Neural cell (in vitro differentiated cells): ENCODE measurements around the gene TENT4A. TPM values are rescaled to one million over a fixed set of nuclear protein-coding genes. Genes with fewer than 3 reads are reported as not detected.
A peak's percentile ranks its signal among the peaks of the same experiment; 100 is the strongest.

Experiments used
- H2AFZ ChIP-seq: fragments of 200-600, 300-800 bp; sonication (generic), shearing (Covaris generic); 2 replicates; pipeline ENCODE4 v1.6.0; 2014; ENCODE audit warnings: low read depth, mild to moderate bottlenecking, antibody characterized with exemption, low read length, moderate library complexity
- H3F3A ChIP-seq: fragments of 200-600 bp; shearing (Covaris generic); 2 replicates; pipeline ENCODE4 v1.6.1; 2016; ENCODE audit warnings: mild to moderate bottlenecking, moderate library complexity, mixed read lengths, antibody characterized with exemption, low read length; ENCODE audit not compliant: insufficient read depth, poor library complexity, severe bottlenecking
- H3K27ac ChIP-seq: fragments of 200-600, 300-800 bp; sonication (generic), shearing (Covaris generic); 2 replicates; pipeline ENCODE4 v1.5.1; 2014; ENCODE audit warnings: mild to moderate bottlenecking, low read length, moderate library complexity
- H3K27me3 ChIP-seq: fragments of 300-800, 200-600 bp; sonication (generic), shearing (Covaris generic); 2 replicates; pipeline ENCODE4 v1.6.0; 2014; ENCODE audit warnings: mild to moderate bottlenecking, low read depth, low read length, moderate library complexity; ENCODE audit not compliant: insufficient read depth
- H3K36me3 ChIP-seq: fragments of 300-800, 200-600 bp; sonication (generic), shearing (Covaris generic); 2 replicates; pipeline ENCODE4 v1.5.1; 2014; ENCODE audit warnings: mild to moderate bottlenecking, antibody characterized with exemption, low read length, moderate library complexity; ENCODE audit not compliant: insufficient read depth
- H3K4me2 ChIP-seq: fragments of 300-800, 200-600 bp; sonication (generic), shearing (Covaris generic); 2 replicates; pipeline ENCODE4 v1.6.0; 2014; ENCODE audit warnings: mild to moderate bottlenecking, low read length
- H3K4me3 ChIP-seq: fragments of 300-800, 200-600 bp; sonication (generic), shearing (Covaris generic); 2 replicates; pipeline ENCODE4 v1.5.1; 2014; ENCODE audit warnings: mild to moderate bottlenecking, low read length, moderate library complexity
- H3K79me2 ChIP-seq: fragments of 200-600 bp; shearing (Covaris generic); replicated peaks from 2 replicates; pipeline ENCODE4 v1.6.0; 2014; ENCODE audit warnings: mild to moderate bottlenecking, low read length, moderate library complexity; ENCODE audit not compliant: insufficient read depth
- H3K9ac ChIP-seq: fragments of 300-800, 200-600 bp; sonication (generic), shearing (Covaris generic); 2 replicates; pipeline ENCODE4 v1.6.1; 2016; ENCODE audit warnings: mild to moderate bottlenecking, low read length, mixed read lengths
- H3K9me2 ChIP-seq: fragments of 200-600 bp; shearing (Covaris generic); 2 replicates; pipeline ENCODE4 v1.6.1; 2016; ENCODE audit warnings: mild to moderate bottlenecking, low read length, mixed read lengths; ENCODE audit not compliant: insufficient read depth
- H3K9me3 ChIP-seq: fragments of 200-600, 300-800 bp; sonication (generic), shearing (Covaris generic); 2 replicates; pipeline ENCODE4 v1.6.1; 2016; ENCODE audit warnings: mild to moderate bottlenecking, mixed run types, low read length, moderate library complexity, mixed read lengths
- H4K20me1 ChIP-seq: fragments of 200-600 bp; shearing (Covaris generic); 2 replicates; pipeline ENCODE4 v1.6.1; 2016; ENCODE audit warnings: mild to moderate bottlenecking, mixed run types; ENCODE audit not compliant: insufficient read depth
- EP300 ChIP-seq: fragments of 450-650 bp; conservative IDR thresholded peaks from 2 replicates; pipeline ENCODE4 v1.6.1; 2014; ENCODE audit warnings: antibody characterized with exemption, mild to moderate bottlenecking, moderate library complexity; ENCODE audit not compliant: poor library complexity, severe bottlenecking
- EZH2 ChIP-seq: fragments of 200-600, 300-800 bp; shearing (Covaris generic), sonication (generic); IDR thresholded peaks from 2 replicates; pipeline ENCODE4 v1.6.1; 2014; ENCODE audit warnings: antibody characterized with exemption, low read length, borderline replicate concordance, mild to moderate bottlenecking; ENCODE audit not compliant: insufficient read depth, poor library complexity, severe bottlenecking
- MXI1 ChIP-seq: fragments of 450-650 bp; conservative IDR thresholded peaks from 2 replicates; pipeline ENCODE4 v1.6.1; 2014; ENCODE audit warnings: antibody characterized with exemption, mild to moderate bottlenecking; ENCODE audit not compliant: poor library complexity, severe bottlenecking
- POLR2AphosphoS5 ChIP-seq: IDR thresholded peaks from 2 replicates; pipeline ENCODE4 v1.6.1; 2012
- RAD21 ChIP-seq: fragments of 450-650 bp; conservative IDR thresholded peaks from 2 replicates; pipeline ENCODE4 v1.6.1; 2014; ENCODE audit warnings: antibody characterized with exemption, mild to moderate bottlenecking, moderate library complexity
- SMC3 ChIP-seq: fragments of 450-650 bp; conservative IDR thresholded peaks from 2 replicates; pipeline ENCODE4 v1.6.1; 2014; ENCODE audit warnings: antibody characterized with exemption, mild to moderate bottlenecking, moderate library complexity; ENCODE audit not compliant: poor library complexity
- TAF1 ChIP-seq: IDR thresholded peaks from 2 replicates; pipeline ENCODE4 v1.6.1; 2012; ENCODE audit warnings: low read depth
- polyA plus RNA-seq: library from polyadenylated mRNA; depleted of rRNA; stranded (reverse); fragments of >200 nt; gene quantifications from 2 replicates; pipeline ENCODE4 v1.2.3, GENCODE V29; 2014
- TF ChIP-seq, protein P1 (sequence below): fragments of 450-650 bp; IDR thresholded peaks from 2 replicates; pipeline ENCODE4 v1.5.1; 2014; ENCODE audit warnings: antibody characterized with exemption, mild to moderate bottlenecking, moderate library complexity; ENCODE audit not compliant: poor library complexity, severe bottlenecking
- TF ChIP-seq, protein P2 (sequence below): IDR thresholded peaks from 2 replicates; pipeline ENCODE4 v1.6.1; 2012; ENCODE audit warnings: borderline replicate concordance

The TENT4A gene
- polyA plus RNA-seq, 1 donor from 2014 or later = 12.1 TPM

DNA sequence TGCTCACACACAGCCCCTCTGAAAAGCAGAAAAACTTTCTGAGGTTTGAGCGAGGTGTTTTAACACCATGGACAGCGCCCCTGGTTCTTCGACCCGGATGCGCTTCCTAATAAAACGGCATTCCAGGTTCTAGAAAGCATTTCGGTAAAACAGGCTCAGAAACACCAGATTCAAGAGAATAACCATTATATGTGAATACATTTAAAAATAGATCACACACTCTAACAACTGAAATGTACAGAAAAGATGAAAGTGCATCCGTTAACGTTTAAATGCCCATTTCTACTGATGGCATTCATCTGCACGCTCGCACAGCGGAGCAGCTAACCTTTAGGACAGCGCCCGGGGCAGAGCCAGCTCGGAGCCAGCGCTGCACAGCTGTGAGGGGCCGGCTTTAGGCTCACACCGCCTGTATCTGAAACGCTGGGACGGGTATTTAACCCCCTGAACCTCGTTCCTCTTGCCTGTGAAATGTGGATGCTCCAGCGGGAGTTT lies 26.3 kb upstream of the TENT4A start:
- no peaks in the 10 kb centered on the region for H3K9me2 ChIP-seq
- H3F3A ChIP-seq = no peaks in the 10 kb centered on the region
- peak overlapping the region; percentile 18 for H3K4me2 ChIP-seq
- H4K20me1 ChIP-seq = no peaks in the 10 kb centered on the region
- H3K27ac ChIP-seq = no peak overlapping the region
- H3K27me3 ChIP-seq = peaks cover 35% of the 10 kb centered on the region
- TF ChIP-seq SMC3 = no peak
- TF ChIP-seq, protein P1, sequence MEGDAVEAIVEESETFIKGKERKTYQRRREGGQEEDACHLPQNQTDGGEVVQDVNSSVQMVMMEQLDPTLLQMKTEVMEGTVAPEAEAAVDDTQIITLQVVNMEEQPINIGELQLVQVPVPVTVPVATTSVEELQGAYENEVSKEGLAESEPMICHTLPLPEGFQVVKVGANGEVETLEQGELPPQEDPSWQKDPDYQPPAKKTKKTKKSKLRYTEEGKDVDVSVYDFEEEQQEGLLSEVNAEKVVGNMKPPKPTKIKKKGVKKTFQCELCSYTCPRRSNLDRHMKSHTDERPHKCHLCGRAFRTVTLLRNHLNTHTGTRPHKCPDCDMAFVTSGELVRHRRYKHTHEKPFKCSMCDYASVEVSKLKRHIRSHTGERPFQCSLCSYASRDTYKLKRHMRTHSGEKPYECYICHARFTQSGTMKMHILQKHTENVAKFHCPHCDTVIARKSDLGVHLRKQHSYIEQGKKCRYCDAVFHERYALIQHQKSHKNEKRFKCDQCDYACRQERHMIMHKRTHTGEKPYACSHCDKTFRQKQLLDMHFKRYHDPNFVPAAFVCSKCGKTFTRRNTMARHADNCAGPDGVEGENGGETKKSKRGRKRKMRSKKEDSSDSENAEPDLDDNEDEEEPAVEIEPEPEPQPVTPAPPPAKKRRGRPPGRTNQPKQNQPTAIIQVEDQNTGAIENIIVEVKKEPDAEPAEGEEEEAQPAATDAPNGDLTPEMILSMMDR = no peak
- TF ChIP-seq, protein P2, sequence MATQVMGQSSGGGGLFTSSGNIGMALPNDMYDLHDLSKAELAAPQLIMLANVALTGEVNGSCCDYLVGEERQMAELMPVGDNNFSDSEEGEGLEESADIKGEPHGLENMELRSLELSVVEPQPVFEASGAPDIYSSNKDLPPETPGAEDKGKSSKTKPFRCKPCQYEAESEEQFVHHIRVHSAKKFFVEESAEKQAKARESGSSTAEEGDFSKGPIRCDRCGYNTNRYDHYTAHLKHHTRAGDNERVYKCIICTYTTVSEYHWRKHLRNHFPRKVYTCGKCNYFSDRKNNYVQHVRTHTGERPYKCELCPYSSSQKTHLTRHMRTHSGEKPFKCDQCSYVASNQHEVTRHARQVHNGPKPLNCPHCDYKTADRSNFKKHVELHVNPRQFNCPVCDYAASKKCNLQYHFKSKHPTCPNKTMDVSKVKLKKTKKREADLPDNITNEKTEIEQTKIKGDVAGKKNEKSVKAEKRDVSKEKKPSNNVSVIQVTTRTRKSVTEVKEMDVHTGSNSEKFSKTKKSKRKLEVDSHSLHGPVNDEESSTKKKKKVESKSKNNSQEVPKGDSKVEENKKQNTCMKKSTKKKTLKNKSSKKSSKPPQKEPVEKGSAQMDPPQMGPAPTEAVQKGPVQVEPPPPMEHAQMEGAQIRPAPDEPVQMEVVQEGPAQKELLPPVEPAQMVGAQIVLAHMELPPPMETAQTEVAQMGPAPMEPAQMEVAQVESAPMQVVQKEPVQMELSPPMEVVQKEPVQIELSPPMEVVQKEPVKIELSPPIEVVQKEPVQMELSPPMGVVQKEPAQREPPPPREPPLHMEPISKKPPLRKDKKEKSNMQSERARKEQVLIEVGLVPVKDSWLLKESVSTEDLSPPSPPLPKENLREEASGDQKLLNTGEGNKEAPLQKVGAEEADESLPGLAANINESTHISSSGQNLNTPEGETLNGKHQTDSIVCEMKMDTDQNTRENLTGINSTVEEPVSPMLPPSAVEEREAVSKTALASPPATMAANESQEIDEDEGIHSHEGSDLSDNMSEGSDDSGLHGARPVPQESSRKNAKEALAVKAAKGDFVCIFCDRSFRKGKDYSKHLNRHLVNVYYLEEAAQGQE = peak; percentile 70
- TF ChIP-seq POLR2AphosphoS5 = no peak
- no peak for TF ChIP-seq EZH2
- TF ChIP-seq RAD21 = no peak
- no peak for TF ChIP-seq TAF1
- no peaks in the 10 kb centered on the region for H3K36me3 ChIP-seq
- no peak overlapping the region for H2AFZ ChIP-seq
- H3K9ac ChIP-seq = no peak overlapping the region
- no peaks in the 10 kb centered on the region for H3K9me3 ChIP-seq
- peak overlapping the region; percentile 48 for H3K4me3 ChIP-seq
- no peaks in the 10 kb centered on the region for H3K79me2 ChIP-seq

DNA sequence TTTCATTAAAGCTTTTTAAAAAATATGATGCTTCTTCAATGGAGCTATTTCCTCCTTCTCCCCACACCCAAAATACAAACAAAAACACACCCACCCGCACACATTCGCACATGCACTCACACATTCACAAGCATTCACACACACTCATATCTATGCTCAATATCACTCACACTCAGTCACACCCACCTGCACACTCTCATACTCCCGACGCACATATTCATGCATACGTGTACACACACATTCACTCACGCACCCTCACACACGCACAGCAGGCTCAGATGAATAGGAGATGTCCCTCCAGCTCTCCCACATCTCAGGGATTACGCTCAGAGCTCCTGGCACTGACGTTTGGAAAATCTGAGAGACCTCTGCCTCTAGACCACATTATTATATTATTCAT lies 25.7 kb upstream of the TENT4A start:
- no peak overlapping the region for H3K4me3 ChIP-seq
- no peak overlapping the region for H3K4me2 ChIP-seq
- peaks cover 35% of the 10 kb centered on the region for H3K27me3 ChIP-seq
- H3K79me2 ChIP-seq = no peaks in the 10 kb centered on the region
- TF ChIP-seq EP300 (no peak), TAF1 (no peak), POLR2AphosphoS5 (no peak), MXI1 (no peak), RAD21 (no peak), SMC3 (no peak)
- no peaks in the 10 kb centered on the region for H3F3A ChIP-seq
- no peaks in the 10 kb centered on the region for H3K9me2 ChIP-seq
- no peaks in the 10 kb centered on the region for H3K36me3 ChIP-seq
- no peak overlapping the region for H3K9ac ChIP-seq
- no peak overlapping the region for H3K27ac ChIP-seq
- no peaks in the 10 kb centered on the region for H3K9me3 ChIP-seq
- no peak overlapping the region for H2AFZ ChIP-seq
- no peaks in the 10 kb centered on the region for H4K20me1 ChIP-seq

DNA sequence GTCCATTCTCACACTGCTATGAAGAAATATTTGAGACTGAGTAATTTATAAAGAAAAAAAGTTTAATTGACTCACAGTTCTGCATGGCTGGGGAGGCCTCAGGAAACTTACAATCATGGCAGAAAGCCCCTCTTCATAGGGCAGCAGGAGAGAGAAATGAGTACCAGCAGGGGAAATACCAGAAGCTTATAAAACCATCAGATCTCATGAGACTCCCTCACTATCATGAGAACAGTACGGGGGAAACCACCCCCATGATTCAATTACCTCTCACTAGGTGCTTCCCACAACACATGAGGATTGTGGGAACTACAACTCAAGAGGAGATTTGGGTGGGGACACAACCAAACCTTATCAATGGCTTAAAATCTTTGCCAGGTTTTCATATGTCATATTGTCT lies 20.3 kb upstream of the TENT4A start:
- H3K4me2 ChIP-seq = no peak overlapping the region
- no peaks in the 10 kb centered on the region for H3K36me3 ChIP-seq
- no peak overlapping the region for H3K9ac ChIP-seq
- no peaks in the 10 kb centered on the region for H3K79me2 ChIP-seq
- H4K20me1 ChIP-seq = no peaks in the 10 kb centered on the region
- H3K27me3 ChIP-seq = peaks cover 4% of the 10 kb centered on the region
- H3K4me3 ChIP-seq = no peak overlapping the region
- no peak overlapping the region for H2AFZ ChIP-seq
- H3F3A ChIP-seq = no peaks in the 10 kb centered on the region
- TF ChIP-seq SMC3 = no peak
- TF ChIP-seq, protein P2 = no peak
- TF ChIP-seq MXI1 = no peak
- no peak for TF ChIP-seq RAD21
- TF ChIP-seq TAF1 = no peak
- TF ChIP-seq, protein P1 = no peak
- TF ChIP-seq POLR2AphosphoS5 = no peak
- TF ChIP-seq EP300 = no peak
- no peak overlapping the region for H3K27ac ChIP-seq
- H3K9me2 ChIP-seq = no peaks in the 10 kb centered on the region
- no peaks in the 10 kb centered on the region for H3K9me3 ChIP-seq
